NB4 (cell line): ENCODE measurements around the gene ELP6.

Source experiments
- CTCF ChIP-seq: IDR thresholded peaks from one replicate; pipeline ENCODE4 v1.5.1; 2012; ENCODE audit warnings: low read depth, low read length
- MAX ChIP-seq: IDR thresholded peaks from 2 replicates; pipeline ENCODE4 v1.6.1; 2011; ENCODE audit warnings: low read depth, low read length
- MYC ChIP-seq: IDR thresholded peaks from 2 replicates; pipeline ENCODE4 v1.6.1; 2011; ENCODE audit warnings: low read depth, low read length
- POLR2A ChIP-seq: IDR thresholded peaks from 2 replicates; pipeline ENCODE4 v1.6.1; 2011; ENCODE audit warnings: mild to moderate bottlenecking; ENCODE audit not compliant: insufficient read length; ENCODE audit errors: extremely low read depth

GRCh38 chr3:47554335-47554734 is 40.8 kb upstream of the ELP6 start:
- TF ChIP-seq CTCF (no peak), MYC (no peak), POLR2A (no peak), MAX (no peak)
